Measurements from ENCODE around the gene BBS1.
"Not testable (repeated sequence)": the region's sequence is repeated elsewhere in the genome, so short reads cannot be mapped to it uniquely, and the experiment has no call there.

The BBS1 gene

DNA sequence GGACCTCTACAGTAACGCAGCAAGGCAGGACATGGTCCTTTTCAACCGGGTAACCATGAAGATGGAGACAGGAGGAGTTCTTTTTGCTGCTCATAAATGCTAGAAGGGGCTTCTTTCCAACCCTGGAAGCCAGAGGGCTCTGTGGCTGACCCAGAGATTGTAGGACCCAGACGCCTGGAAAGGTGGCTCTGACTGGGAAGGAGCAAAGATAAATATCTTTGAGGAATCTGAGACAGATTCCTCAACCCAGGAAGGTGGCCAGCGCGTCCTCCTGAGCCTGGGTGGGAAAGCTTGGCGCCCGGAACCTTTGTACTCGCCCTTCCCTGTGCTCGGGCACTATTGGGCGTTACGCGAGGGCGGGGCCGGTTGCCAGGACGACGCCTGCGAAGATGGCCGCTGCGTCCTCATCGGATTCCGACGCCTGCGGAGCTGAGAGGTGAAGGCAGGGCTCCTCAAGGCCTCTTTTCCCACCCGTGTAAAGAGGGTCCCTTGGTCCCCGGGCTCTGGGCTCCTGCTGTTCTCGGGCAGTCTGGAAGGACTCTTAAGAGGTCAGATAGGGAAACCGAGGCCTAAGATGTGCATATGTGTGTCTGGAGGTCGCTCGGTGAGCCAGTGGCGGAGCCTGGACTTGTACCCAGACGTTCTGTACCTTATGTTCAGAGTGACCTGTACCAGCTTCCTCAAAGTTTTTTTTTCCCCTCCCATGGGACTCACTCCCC lies at the start of gene BBS1:
Gene BBS1, plus strand, starts transcription at position 365 of the 719 bp plus-strand sequence. Its CDS starts 25 bp downstream, at position 390.
- ATAC-seq = peak; percentile 97

GRCh38 chr11:66462010-66462409 lies 48.4 kb upstream of the BBS1 start:
- no peak for ATAC-seq

DNA sequence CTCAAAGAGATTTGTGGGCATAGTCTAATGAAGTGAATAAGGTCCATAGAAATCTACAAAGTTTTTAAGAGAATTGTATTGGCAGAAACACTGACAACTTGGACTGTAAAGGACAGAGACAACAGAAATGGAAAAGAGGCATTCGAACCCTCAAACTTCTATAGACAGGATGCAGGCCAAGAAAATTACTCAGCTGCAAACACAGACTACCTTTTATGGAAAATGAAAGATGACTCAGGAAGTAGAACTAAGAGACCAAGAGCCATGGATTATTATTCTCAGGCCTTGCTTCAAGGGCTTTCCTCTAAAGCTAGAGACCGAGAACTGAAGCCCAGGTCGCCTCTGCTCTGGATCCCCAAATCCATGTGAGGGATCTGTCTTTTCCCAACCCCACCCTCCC lies 47.5 kb upstream of the BBS1 start:
- no peak for ATAC-seq

DNA sequence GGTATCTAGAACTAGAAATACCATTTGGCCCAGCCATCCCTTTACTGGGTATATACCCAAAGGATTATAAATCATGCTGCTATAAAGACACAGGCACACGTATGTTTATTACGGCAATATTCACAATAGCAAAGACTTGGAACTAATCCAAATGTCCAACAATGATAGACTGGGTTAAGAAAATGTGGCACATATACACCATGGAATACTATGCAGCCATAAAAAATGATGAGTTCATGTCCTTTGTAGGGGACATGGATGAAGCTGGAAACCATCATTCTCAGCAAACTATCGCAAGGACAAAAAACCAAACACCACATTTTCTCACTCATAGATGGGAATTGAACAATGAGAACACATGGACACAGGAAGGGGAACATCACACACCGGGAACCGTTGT lies 46.3 kb upstream of the BBS1 start:
- ATAC-seq = not testable (repeated sequence)

DNA sequence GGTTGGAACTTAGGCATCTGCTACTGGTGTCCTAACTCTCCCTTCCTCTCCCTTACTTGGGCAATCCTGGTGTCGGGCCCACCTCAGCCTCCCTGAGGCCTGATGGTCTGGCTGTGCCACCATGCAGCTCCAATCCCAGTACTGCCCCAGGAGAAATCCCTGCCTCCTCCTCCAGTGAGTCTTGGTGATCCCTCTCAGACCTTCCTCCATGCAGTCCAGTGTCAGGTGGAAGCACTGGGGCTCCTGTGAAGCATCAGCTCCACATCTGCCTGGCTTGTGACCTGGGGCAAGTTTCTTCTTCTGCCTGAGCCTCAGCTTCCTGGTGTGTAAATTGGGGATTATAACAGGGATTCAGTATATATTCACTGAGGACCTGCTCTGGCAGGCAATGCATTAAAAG lies 45.5 kb upstream of the BBS1 start:
- no peak for ATAC-seq

GRCh38 chr11:66465373-66466224 lies 44.8 kb upstream of the BBS1 start:
- no peak for ATAC-seq

DNA sequence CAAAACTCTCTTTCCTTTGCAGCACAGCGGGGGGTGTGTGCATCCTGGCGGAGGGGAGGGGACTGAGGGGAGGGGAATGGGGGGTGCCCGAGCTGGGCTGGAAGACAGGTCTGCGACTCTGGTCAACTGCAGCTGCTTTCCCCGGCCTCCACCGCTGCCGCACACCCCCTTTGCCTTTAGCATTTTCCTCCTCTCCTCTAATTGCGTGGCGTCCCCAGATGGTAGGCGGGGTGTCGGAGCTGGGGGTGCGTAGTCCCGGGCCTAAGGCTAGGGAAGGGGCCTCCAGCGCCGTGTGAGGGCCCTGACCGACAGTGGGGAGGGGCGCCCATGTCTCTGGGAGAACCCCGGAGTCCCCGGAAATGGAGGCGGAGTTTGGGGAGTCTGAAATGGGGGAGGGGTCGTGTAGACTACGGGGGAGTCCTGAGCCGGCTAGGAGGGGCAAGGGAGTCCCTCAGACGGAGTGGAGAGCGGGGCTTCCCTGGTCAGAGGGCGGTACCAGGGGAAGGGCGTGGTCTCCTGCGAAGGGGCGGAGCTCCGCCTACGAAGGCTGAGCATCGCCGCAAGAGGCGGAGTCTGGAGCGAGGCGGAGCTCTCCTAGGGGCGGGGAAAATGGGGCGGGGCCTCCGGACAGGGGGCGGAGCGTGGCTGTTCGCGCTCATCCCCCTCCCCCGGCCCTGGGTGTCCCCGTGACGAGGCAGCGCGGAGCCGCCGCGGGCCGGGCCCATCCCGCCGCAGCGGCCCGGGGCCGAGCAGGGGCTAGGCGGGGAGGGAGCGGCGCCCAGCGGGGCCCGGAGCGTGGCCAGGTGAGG lies 44.0 kb upstream of the BBS1 start, which contains the start of gene PELI3:
Gene PELI3, plus strand, starts transcription at position 681 of the 809 bp plus-strand sequence. CDS start 1,224 bp downstream, outside the sequence.
- peak; percentile 79 to 90 for ATAC-seq

- peak; percentile 59 to 65 for ATAC-seq
Observed at GRCh38 chr11:66467034-66467659, 43.3 kb upstream of the BBS1 start.

GRCh38 chr11:66467756-66468155 lies 42.7 kb upstream of the BBS1 start:
- ATAC-seq = no peak

GRCh38 chr11:66468691-66469090 lies 41.7 kb upstream of the BBS1 start:
- no peak for ATAC-seq

GRCh38 chr11:66469441-66469840 lies 41.0 kb upstream of the BBS1 start:
- ATAC-seq = no peak

DNA sequence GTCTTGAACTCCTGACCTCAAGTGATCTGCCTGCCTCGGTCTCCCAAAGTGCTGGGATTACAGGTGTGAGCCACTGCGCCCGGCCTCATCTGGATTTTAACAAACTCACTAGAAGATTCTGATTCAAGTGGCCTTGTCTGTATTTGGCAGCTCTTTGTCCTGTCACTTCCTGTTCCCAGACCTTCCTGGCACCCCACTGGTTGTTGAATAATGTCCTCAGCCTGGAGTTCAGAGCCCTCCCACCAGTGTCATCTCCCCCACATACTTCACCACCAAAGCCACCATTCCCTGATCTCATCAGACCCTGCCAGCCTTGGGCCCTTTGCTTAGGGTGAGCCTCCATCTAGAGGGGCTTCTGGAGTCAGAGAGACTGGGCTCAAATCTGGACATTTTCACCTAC lies 40.4 kb upstream of the BBS1 start:
- no peak for ATAC-seq

DNA sequence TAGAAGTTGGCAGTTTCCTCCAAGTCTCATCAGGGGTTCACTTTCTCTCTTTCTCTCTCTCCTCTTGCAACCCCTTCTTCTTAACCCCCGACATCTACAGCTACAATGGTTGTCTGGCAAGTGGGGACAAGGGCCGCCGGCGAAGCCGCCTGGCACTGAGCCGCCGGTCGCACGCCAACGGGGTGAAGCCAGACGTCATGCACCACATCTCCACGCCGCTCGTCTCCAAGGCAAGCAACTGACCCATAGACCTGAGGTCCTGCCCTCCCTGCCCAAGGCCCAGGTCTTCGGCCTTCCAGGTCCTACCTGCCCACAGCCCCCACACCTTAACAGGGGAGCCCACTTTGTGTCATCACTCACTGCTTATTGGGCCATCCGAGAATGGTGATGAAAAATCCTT lies 39.3 kb upstream of the BBS1 start:
- ATAC-seq = no peak

DNA sequence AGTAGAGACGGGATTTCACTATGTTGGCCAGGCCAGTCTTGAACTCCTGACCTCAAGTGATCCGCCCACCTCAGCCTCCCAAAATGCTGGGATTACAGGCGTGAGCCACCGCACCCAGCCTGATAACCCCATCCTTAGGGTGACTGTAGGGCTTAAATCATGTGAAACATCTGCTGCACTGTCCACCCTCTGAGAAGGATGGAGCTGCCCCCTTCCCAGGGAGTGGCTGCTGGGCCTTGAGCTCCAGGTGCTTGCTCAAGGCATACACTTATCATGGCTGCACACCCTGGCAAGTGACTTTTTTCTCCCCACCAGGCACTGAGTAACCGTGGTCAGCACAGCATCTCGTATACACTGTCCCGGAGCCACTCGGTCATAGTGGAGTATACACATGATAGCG lies 38.4 kb upstream of the BBS1 start:
- ATAC-seq = no peak

- ATAC-seq = no peak
Observed at GRCh38 chr11:66473167-66473566, 37.3 kb upstream of the BBS1 start.

DNA sequence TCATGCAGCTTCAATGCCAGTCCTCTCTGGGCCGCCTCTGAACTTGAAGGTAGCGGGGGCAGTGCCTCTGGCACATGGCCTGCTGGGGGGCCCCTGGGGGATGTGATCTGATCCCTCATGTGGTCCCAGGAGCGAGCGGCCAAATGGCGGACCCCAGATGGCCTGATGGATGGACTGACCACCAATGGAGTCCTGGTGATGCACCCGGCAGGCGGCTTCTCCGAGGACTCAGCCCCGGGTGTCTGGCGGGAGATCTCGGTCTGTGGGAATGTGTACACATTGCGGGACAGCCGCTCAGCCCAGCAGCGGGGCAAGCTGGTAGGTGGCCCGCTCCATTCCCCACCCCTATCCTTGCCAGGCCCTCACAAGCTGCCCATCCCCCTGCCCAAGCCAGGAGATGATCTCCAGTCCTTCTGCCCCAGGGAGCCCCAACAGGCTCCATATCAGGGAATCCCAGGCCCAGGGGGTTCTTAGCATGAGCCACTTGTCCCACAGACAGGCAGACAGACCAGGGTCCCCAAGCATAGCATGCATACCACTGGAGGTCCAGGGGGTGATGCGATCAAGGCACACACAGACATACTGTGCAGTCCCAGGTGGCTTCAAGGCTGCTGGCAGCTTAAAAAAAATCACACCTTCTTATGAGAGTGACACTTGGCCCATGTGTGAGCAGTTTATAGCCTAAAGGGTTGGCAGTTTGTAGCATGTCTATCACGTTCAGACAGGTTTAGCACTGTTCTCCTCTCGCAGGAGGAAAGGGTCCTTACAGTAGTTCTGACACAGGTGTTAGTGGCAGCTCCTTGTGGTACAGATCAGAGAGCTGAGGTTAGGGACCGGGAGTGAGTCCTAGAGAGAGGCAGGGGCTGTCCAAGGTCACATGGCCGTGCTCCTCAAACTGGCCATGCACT lies 36.6 kb upstream of the BBS1 start:
- ATAC-seq = no peak

DNA sequence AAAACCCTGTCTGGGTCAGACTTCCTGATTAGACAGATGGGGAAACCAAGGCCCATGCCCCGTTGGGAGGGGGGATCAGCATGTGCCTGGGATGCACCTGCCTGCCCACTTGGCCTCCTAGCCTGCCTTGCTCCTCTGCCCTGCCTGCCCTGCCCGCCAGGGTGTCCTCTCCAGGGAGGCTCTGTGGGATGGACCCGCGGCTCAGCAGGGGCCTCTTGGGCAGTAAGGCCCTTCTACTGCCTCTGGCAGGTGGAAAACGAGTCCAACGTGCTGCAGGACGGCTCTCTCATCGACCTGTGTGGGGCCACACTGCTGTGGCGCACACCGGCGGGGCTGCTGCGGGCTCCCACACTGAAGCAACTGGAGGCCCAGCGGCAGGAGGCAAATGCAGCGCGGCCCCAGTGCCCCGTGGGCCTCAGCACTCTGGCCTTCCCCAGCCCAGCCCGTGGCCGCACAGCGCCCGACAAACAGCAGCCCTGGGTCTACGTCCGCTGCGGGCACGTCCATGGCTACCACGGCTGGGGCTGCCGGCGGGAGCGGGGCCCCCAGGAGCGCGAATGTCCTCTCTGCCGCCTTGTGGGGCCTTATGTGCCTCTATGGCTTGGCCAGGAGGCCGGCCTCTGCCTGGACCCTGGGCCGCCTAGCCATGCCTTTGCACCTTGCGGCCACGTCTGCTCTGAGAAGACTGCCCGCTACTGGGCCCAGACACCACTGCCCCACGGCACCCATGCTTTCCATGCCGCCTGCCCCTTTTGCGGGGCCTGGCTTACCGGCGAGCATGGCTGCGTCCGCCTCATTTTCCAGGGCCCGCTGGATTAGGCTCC lies 34.9 kb upstream of the BBS1 start:
- no peak for ATAC-seq

DNA sequence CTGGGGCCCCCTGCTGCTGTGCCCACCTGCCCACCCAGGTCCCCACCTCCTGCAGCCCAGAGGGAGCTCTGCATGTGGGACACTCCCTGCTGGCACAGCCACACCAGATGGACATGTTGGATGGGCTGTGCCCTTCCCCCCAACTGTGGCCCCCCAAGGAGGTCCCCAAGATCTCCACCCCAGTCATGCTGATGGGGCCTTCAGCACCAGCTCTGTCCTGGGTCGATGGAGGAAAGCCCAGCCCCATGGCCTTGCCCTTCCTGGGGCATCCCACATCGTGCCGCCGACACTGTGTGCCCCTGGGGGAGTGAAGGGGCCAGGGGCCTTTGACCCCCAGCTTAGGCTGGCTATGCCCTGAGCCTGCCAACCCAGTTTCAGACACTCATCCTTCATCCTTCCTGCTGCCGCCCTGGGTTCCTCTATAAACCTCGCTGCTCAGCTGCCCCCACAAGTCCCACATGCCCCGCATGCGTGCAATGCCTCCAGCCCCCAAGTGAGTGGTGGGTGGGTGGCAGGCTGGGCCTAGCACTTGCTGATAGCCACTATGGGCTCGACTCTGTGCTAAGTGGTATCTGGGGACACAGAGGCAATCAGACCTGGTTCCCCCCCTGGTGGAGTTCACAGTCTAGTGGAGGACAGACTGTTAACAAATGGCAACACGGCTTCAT lies 34.1 kb upstream of the BBS1 start:
- ATAC-seq = no peak

GRCh38 chr11:66476841-66477251 lies 33.6 kb upstream of the BBS1 start:
- ATAC-seq = no peak
